Spinal cord (tissue), 10 donors: ENCODE measurements around the gene GTF2F1. TPM values are rescaled to one million over a fixed set of nuclear protein-coding genes. Genes with fewer than 3 reads are reported as not detected.

Source experiments
- DNase-seq, 6 donors: peaks; one replicate each; pipeline versions ENCODE4 v3.0.0 to v3.0.0-alpha.2; 2013 to 2015; ENCODE audit warnings: low spot score in 6 of 6, low read depth in 4 of 6
- H3K27ac ChIP-seq: one replicate; pipeline ENCODE4 v1.5.1; 2013; ENCODE audit warnings: low read depth, low read length, control low read depth
- H3K27me3 ChIP-seq: one replicate; pipeline ENCODE4 v1.6.1; 2013; ENCODE audit warnings: low read length; ENCODE audit not compliant: control insufficient read depth, insufficient read depth
- H3K36me3 ChIP-seq: one replicate; pipeline ENCODE4 v1.6.1; 2013; ENCODE audit warnings: low read length; ENCODE audit not compliant: control insufficient read depth, insufficient read depth
- H3K4me1 ChIP-seq: one replicate; pipeline ENCODE4 v1.6.1; 2013; ENCODE audit warnings: low read length; ENCODE audit not compliant: control insufficient read depth, insufficient read depth
- H3K4me3 ChIP-seq: one replicate; pipeline ENCODE4 v1.5.1; 2013; ENCODE audit warnings: low read depth, low read length, control low read depth
- H3K9me3 ChIP-seq: one replicate; pipeline ENCODE4 v1.6.1; 2013; ENCODE audit warnings: low read length; ENCODE audit not compliant: control insufficient read depth, insufficient read depth
- WGBS: methylation state at CpG from one replicate; pipeline ENCODE4 v1.1.5; 2013; ENCODE audit warnings: missing lambda C conversion rate; ENCODE audit not compliant: insufficient coverage; 5-methylcytosine and 5-hydroxymethylcytosine counted together
- long read RNA-seq, 4 donors: transcript quantifications; one replicate each; lab custom pipeline, GENCODE V29; 2026
- polyA plus RNA-seq, 2 donors: library from polyadenylated mRNA; unstranded; fragments of 120-200 nt; gene quantifications; one replicate each; pipeline ENCODE4 v1.2.1, GENCODE V29; 2013; ENCODE audit not compliant: insufficient read length in 2 of 2
- total RNA-seq, 2 donors: library from RNA; depleted of rRNA in 1 of 2; stranded (reverse); fragments of 120-200 nt in 1 of 2; fragments of >200 nt in 1 of 2; gene quantifications; one replicate each; pipeline versions ENCODE4 v1.2.3 to v1.2.4, GENCODE V29; 2013 to 2014
- donor health status: healthy.

The GTF2F1 gene
- total RNA-seq (10 to 100 TPM; 26.2 to 48.9 TPM), polyA plus RNA-seq (10 to 100 TPM; 82.9 to 97.3 TPM)
- long read RNA-seq, donor 1, transcript GTF2F1-201 (13 exons, 2,731 nt): major isoform, 5 of 19 reads
- long read RNA-seq, donor 1, partial matches to known transcripts: 14 of 19 reads
- long read RNA-seq, donor 1, other reads (novel, unspliced or antisense): 0 of 19 reads
- long read RNA-seq, donor 2, partial matches to known transcripts: 5 of 6 reads
- long read RNA-seq, donor 2, other reads (novel, unspliced or antisense): 0 of 6 reads
- long read RNA-seq, donor 3, partial matches to known transcripts: 0 of 1 reads
- long read RNA-seq, donor 3, other reads (novel, unspliced or antisense): 0 of 1 reads
- long read RNA-seq, donor 4, transcript GTF2F1-201 (13 exons, 2,731 nt): major isoform, 10 of 21 reads
- long read RNA-seq, donor 4, partial matches to known transcripts: 10 of 21 reads
- long read RNA-seq, donor 4, other reads (novel, unspliced or antisense): 0 of 21 reads

GRCh38 chr19:6393074-6393982 is at the start of gene GTF2F1:
GTF2F1 (minus strand) TSS chr19:6393164; CDS start chr19:6392995, 169 bp downstream.
- WGBS: under 1% methylated on average over 68 of the region's 69 CpGs
- Histone ChIP-seq H3K36me3 (peaks cover 32% of the 10 kb centered on the region), H3K27ac (peak within 1 kb of the TSS; percentile 98), H3K9me3 (no peaks in the 10 kb centered on the region), H3K4me3 (peak within 1 kb of the TSS; percentile 83), H3K27me3 (no peaks in the 10 kb centered on the region), H3K4me1 (peaks cover 18% of the 10 kb centered on the region)
- peak; percentile 97 to 99 (median 98) for DNase-seq

- H3K27ac ChIP-seq: no peak overlapping the region
- H3K4me1 ChIP-seq: no peaks in the 10 kb centered on the region
- H3K4me3 ChIP-seq: no peak overlapping the region
- 89% methylated on average over 4 of the region's 13 CpGs for WGBS
- H3K9me3 ChIP-seq: no peaks in the 10 kb centered on the region
- H3K36me3 ChIP-seq: peaks cover 41% of the 10 kb centered on the region
- no peaks in the 10 kb centered on the region for H3K27me3 ChIP-seq
- DNase-seq: no peak
Observed at GRCh38 chr19:6442087-6442688, 49.2 kb upstream of the GTF2F1 start.

GRCh38 chr19:6440905-6441304 is 47.9 kb upstream of the GTF2F1 start:
- WGBS: 91% methylated on average over 3 of the region's 3 CpGs
- Histone ChIP-seq H3K27me3 (no peaks in the 10 kb centered on the region), H3K4me3 (no peak overlapping the region)

GRCh38 chr19:6439743-6440142 is 46.8 kb upstream of the GTF2F1 start:
- no CpG with 5 or more reads among the region's 4 CpGs for whole genome bisulfite sequencing
- Histone ChIP-seq H3K27me3 (no peaks in the 10 kb centered on the region), H3K9me3 (no peaks in the 10 kb centered on the region)

More at GRCh38 chr19:6440905-6441304, 47.9 kb upstream of the GTF2F1 start:
- no peaks in the 10 kb centered on the region for H3K4me1 ChIP-seq
- H3K36me3 ChIP-seq: peaks cover 38% of the 10 kb centered on the region
- H3K27ac ChIP-seq: no peak overlapping the region
- no peak for DNase-seq
- H3K9me3 ChIP-seq: no peaks in the 10 kb centered on the region

GRCh38 chr19:6433663-6434062 is 40.7 kb upstream of the GTF2F1 start, which contains the start of gene SLC25A41:
SLC25A41 (minus strand) TSS chr19:6433763; CDS start chr19:6433693, 70 bp downstream.
- Histone ChIP-seq H3K4me3 (no peak within 1 kb of the TSS), H3K4me1 (no peaks in the 10 kb centered on the region), H3K9me3 (no peaks in the 10 kb centered on the region), H3K27me3 (no peaks in the 10 kb centered on the region), H3K27ac (no peak within 1 kb of the TSS), H3K36me3 (peaks cover 11% of the 10 kb centered on the region)
- no peak for DNase-seq
- 95% methylated on average over 6 of the region's 10 CpGs for WGBS

More at GRCh38 chr19:6439743-6440142, 46.8 kb upstream of the GTF2F1 start:
- Histone ChIP-seq H3K36me3 (peaks cover 29% of the 10 kb centered on the region), H3K27ac (no peak overlapping the region), H3K4me3 (no peak overlapping the region), H3K4me1 (no peaks in the 10 kb centered on the region)
- no peak for DNase-seq

- H3K27ac ChIP-seq: no peak overlapping the region
Observed at GRCh38 chr19:6433165-6433564, 40.2 kb upstream of the GTF2F1 start.

GRCh38 chr19:6431891-6432290 is 38.9 kb upstream of the GTF2F1 start:
- DNase-seq: no peak
- peaks cover 10% of the 10 kb centered on the region for H3K36me3 ChIP-seq
- no peak overlapping the region for H3K27ac ChIP-seq
- no peaks in the 10 kb centered on the region for H3K9me3 ChIP-seq
- 88% methylated on average over 11 of the region's 11 CpGs for WGBS
- no peaks in the 10 kb centered on the region for H3K27me3 ChIP-seq
- H3K4me3 ChIP-seq: no peak overlapping the region
- no peaks in the 10 kb centered on the region for H3K4me1 ChIP-seq

More at GRCh38 chr19:6433165-6433564, 40.2 kb upstream of the GTF2F1 start:
- Histone ChIP-seq H3K4me3 (no peak overlapping the region), H3K4me1 (no peaks in the 10 kb centered on the region), H3K36me3 (peaks cover 9% of the 10 kb centered on the region), H3K27me3 (no peaks in the 10 kb centered on the region), H3K9me3 (no peaks in the 10 kb centered on the region)
- WGBS: 70% methylated on average over 9 of the region's 11 CpGs
- DNase-seq: no peak

- Histone ChIP-seq H3K36me3 (peaks cover 12% of the 10 kb centered on the region), H3K27ac (no peak overlapping the region), H3K4me1 (peaks cover 9% of the 10 kb centered on the region), H3K4me3 (no peak overlapping the region), H3K9me3 (no peaks in the 10 kb centered on the region), H3K27me3 (no peaks in the 10 kb centered on the region)
- DNase-seq: no peak
- WGBS: 66% methylated on average over 12 of the region's 20 CpGs
Observed at GRCh38 chr19:6429419-6430221, 36.7 kb upstream of the GTF2F1 start.
